Spinal cord (tissue), 10 donors: Measurements from ENCODE around the gene SLAMF7. TPM values are rescaled to one million over a fixed set of nuclear protein-coding genes. Genes with fewer than 3 reads are reported as not detected.

Experiments
- DNase-seq, 6 donors: peaks; one replicate each; pipeline versions ENCODE4 v3.0.0 to v3.0.0-alpha.2; 2013 to 2015; ENCODE audit warnings: low spot score in 6 of 6, low read depth in 4 of 6
- H3K27ac ChIP-seq: one replicate; pipeline ENCODE4 v1.5.1; 2013; ENCODE audit warnings: low read depth, low read length, control low read depth
- H3K27me3 ChIP-seq: one replicate; pipeline ENCODE4 v1.6.1; 2013; ENCODE audit warnings: low read length; ENCODE audit not compliant: control insufficient read depth, insufficient read depth
- H3K36me3 ChIP-seq: one replicate; pipeline ENCODE4 v1.6.1; 2013; ENCODE audit warnings: low read length; ENCODE audit not compliant: control insufficient read depth, insufficient read depth
- H3K4me1 ChIP-seq: one replicate; pipeline ENCODE4 v1.6.1; 2013; ENCODE audit warnings: low read length; ENCODE audit not compliant: control insufficient read depth, insufficient read depth
- H3K4me3 ChIP-seq: one replicate; pipeline ENCODE4 v1.5.1; 2013; ENCODE audit warnings: low read depth, low read length, control low read depth
- H3K9me3 ChIP-seq: one replicate; pipeline ENCODE4 v1.6.1; 2013; ENCODE audit warnings: low read length; ENCODE audit not compliant: control insufficient read depth, insufficient read depth
- WGBS: methylation state at CpG from one replicate; pipeline ENCODE4 v1.1.5; 2013; ENCODE audit warnings: missing lambda C conversion rate; ENCODE audit not compliant: insufficient coverage; 5-methylcytosine and 5-hydroxymethylcytosine counted together
- polyA plus RNA-seq, 2 donors: library from polyadenylated mRNA; unstranded; fragments of 120-200 nt; gene quantifications; one replicate each; pipeline ENCODE4 v1.2.1, GENCODE V29; 2013; ENCODE audit not compliant: insufficient read length in 2 of 2
- total RNA-seq, 2 donors: library from RNA; depleted of rRNA in 1 of 2; stranded (reverse); fragments of 120-200 nt in 1 of 2; fragments of >200 nt in 1 of 2; gene quantifications; one replicate each; pipeline versions ENCODE4 v1.2.3 to v1.2.4, GENCODE V29; 2013 to 2014
- donor health status: healthy.

Gene SLAMF7
- total and polyA plus RNA-seq, 4 donors: 0.11 to 0.59 TPM; not detected in 2

GRCh38 chr1:160763993-160764392 lies 24.9 kb downstream of the SLAMF7 start:
- DNase-seq: no peak
- H3K36me3 ChIP-seq: no peaks in the 10 kb centered on the region
- no peak overlapping the region for H3K4me3 ChIP-seq
- no peak overlapping the region for H3K27ac ChIP-seq
- no peaks in the 10 kb centered on the region for H3K27me3 ChIP-seq
- H3K4me1 ChIP-seq: no peaks in the 10 kb centered on the region
- WGBS: 100% methylated on average over 1 of the region's 3 CpGs
- H3K9me3 ChIP-seq: no peaks in the 10 kb centered on the region

GRCh38 chr1:160767395-160768294 lies 28.6 kb downstream of the SLAMF7 start:
- Histone ChIP-seq H3K27me3 (no peaks in the 10 kb centered on the region), H3K27ac (no peak overlapping the region), H3K4me3 (no peak overlapping the region), H3K4me1 (no peaks in the 10 kb centered on the region), H3K36me3 (no peaks in the 10 kb centered on the region), H3K9me3 (no peaks in the 10 kb centered on the region)
- WGBS: 53% methylated on average over 3 of the region's 8 CpGs
- no peak for DNase-seq

- Histone ChIP-seq H3K4me3 (no peak overlapping the region), H3K9me3 (no peaks in the 10 kb centered on the region), H3K27me3 (no peaks in the 10 kb centered on the region), H3K4me1 (no peaks in the 10 kb centered on the region), H3K27ac (no peak overlapping the region), H3K36me3 (no peaks in the 10 kb centered on the region)
- no peak for DNase-seq
Measured at GRCh38 chr1:160768295-160768657, 29.2 kb downstream of the SLAMF7 start.

- H3K4me3 ChIP-seq: no peak overlapping the region
- WGBS: no CpG with 5 or more reads among the region's 1 CpG
- H3K27ac ChIP-seq: no peak overlapping the region
- no peaks in the 10 kb centered on the region for H3K36me3 ChIP-seq
- DNase-seq: no peak
- no peaks in the 10 kb centered on the region for H3K27me3 ChIP-seq
- H3K4me1 ChIP-seq: no peaks in the 10 kb centered on the region
- no peaks in the 10 kb centered on the region for H3K9me3 ChIP-seq
Measured at GRCh38 chr1:160772331-160772730, 33.3 kb downstream of the SLAMF7 start.

GRCh38 chr1:160773093-160773492 lies 34.0 kb downstream of the SLAMF7 start:
- no peaks in the 10 kb centered on the region for H3K4me1 ChIP-seq
- H3K36me3 ChIP-seq: no peaks in the 10 kb centered on the region
- no peak for DNase-seq
- no peaks in the 10 kb centered on the region for H3K9me3 ChIP-seq
- no peak overlapping the region for H3K4me3 ChIP-seq
- no peaks in the 10 kb centered on the region for H3K27me3 ChIP-seq
- H3K27ac ChIP-seq: no peak overlapping the region
- no CpG with 5 or more reads among the region's 3 CpGs for WGBS

GRCh38 chr1:160774886-160775719 lies 36.1 kb downstream of the SLAMF7 start:
- Histone ChIP-seq H3K27me3 (no peaks in the 10 kb centered on the region), H3K27ac (no peak overlapping the region), H3K4me1 (no peaks in the 10 kb centered on the region), H3K9me3 (no peaks in the 10 kb centered on the region), H3K4me3 (no peak overlapping the region), H3K36me3 (no peaks in the 10 kb centered on the region)
- no peak for DNase-seq
- WGBS: 57% methylated on average over 2 of the region's 2 CpGs

GRCh38 chr1:160776178-160776577 lies 37.1 kb downstream of the SLAMF7 start:
- H3K27me3 ChIP-seq: no peaks in the 10 kb centered on the region
- no peak overlapping the region for H3K4me3 ChIP-seq
- no peak overlapping the region for H3K27ac ChIP-seq
- DNase-seq: no peak
- no peaks in the 10 kb centered on the region for H3K4me1 ChIP-seq
- H3K36me3 ChIP-seq: no peaks in the 10 kb centered on the region
- 91% methylated on average over 1 of the region's 1 CpG for WGBS
- no peaks in the 10 kb centered on the region for H3K9me3 ChIP-seq

GRCh38 chr1:160777486-160778089 lies 38.5 kb downstream of the SLAMF7 start:
- no peaks in the 10 kb centered on the region for H3K9me3 ChIP-seq
- no peak overlapping the region for H3K27ac ChIP-seq
- H3K4me1 ChIP-seq: no peaks in the 10 kb centered on the region
- H3K27me3 ChIP-seq: no peaks in the 10 kb centered on the region
- WGBS: 80% methylated on average over 6 of the region's 7 CpGs
- no peak overlapping the region for H3K4me3 ChIP-seq
- DNase-seq: no peak
- H3K36me3 ChIP-seq: no peaks in the 10 kb centered on the region

GRCh38 chr1:160778976-160779375 lies 39.9 kb downstream of the SLAMF7 start:
- H3K9me3 ChIP-seq: no peaks in the 10 kb centered on the region
- no peaks in the 10 kb centered on the region for H3K36me3 ChIP-seq
- no peaks in the 10 kb centered on the region for H3K4me1 ChIP-seq
- H3K4me3 ChIP-seq: no peak overlapping the region
- DNase-seq: no peak
- no peaks in the 10 kb centered on the region for H3K27me3 ChIP-seq
- H3K27ac ChIP-seq: no peak overlapping the region
- WGBS: 85% methylated on average over 4 of the region's 6 CpGs
